Measurements from ENCODE around the gene R3HDM2.
"Not testable (repeated sequence)": the region's sequence is repeated elsewhere in the genome, so short reads cannot be mapped to it uniquely, and the experiment has no call there.

GRCh38 chr12:57312287-57312686 is 118.6 kb downstream of the R3HDM2 start:
- TF ChIP-seq CTCF (conservative IDR thresholded peaks at IDR 0.05 in 1 of 2, IDR thresholded peaks at IDR 0.05 in 1 of 2; ENCODE audit: extremely low read depth in 1 of 2, insufficient read depth in 1 of 2, low read depth in 1 of 2, low read length in 2 of 2); EZH2 (IDR thresholded peaks at IDR 0.05; ENCODE audit: borderline replicate concordance, low read length): not testable (repeated sequence)

Measured in mammary epithelial cell (primary cell).